H1 (cell line): ENCODE data around the gene BLCAP. TPM values are rescaled to one million over a fixed set of nuclear protein-coding genes. Genes with fewer than 3 reads are reported as not detected.

Experiments
- CTCF ChIA-PET: fragments of 300-600 bp; sonication (Branson Sonifier 250); formaldehyde crosslinking; loops from one replicate; lab custom pipeline; 2021; ENCODE audit not compliant: partially characterized antibody; lab: Charles Lee
- POLR2A ChIA-PET: fragments of 300-600 bp; sonication (Branson Sonifier 250); formaldehyde crosslinking; loops from one replicate; lab custom pipeline; 2021; ENCODE audit warnings: inconsistent platforms; ENCODE audit not compliant: partially characterized antibody; lab: Charles Lee
- DNase-seq, 2 experiments: peaks; one replicate each; pipeline versions ENCODE4 v3.0.0 to v3.0.0-alpha.2; 2010 to 2022; ENCODE audit warnings: low spot score in 2 of 2, low read depth in 1 of 2, mixed read lengths in 1 of 2
- FAIRE-seq: peaks from 2 replicates; lab custom pipeline; 2011; peaks lifted over from hg19 to GRCh38; lab: Jason Lieb, UNC
- H2AFZ ChIP-seq: 2 replicates; pipeline ENCODE4 v1.8.1; 2012; ENCODE audit warnings: low read length, inconsistent platforms
- H2AK5ac ChIP-seq: 2 replicates; pipeline ENCODE4 v1.6.1; 2013; ENCODE audit warnings: low read depth, low read length
- H2BK120ac ChIP-seq: replicated peaks from 2 replicates; pipeline ENCODE3; 2013; ENCODE audit warnings: low read depth, low read length, inconsistent platforms
- H2BK12ac ChIP-seq: 2 replicates; pipeline ENCODE4 v1.6.1; 2013; ENCODE audit warnings: low read depth, low read length
- H2BK15ac ChIP-seq: 2 replicates; pipeline ENCODE4 v1.6.1; 2013; ENCODE audit warnings: low read length
- H2BK20ac ChIP-seq: 2 replicates; pipeline ENCODE4 v1.6.1; 2013; ENCODE audit warnings: low read length
- H2BK5ac ChIP-seq: 2 replicates; pipeline ENCODE4 v1.6.1; 2013; ENCODE audit warnings: low read depth, low read length
- H3K14ac ChIP-seq: 2 replicates; pipeline ENCODE4 v1.6.1; 2013; ENCODE audit warnings: inconsistent platforms; ENCODE audit not compliant: insufficient read length
- H3K18ac ChIP-seq: 2 replicates; pipeline ENCODE4 v1.6.1; 2013; ENCODE audit warnings: low read length; ENCODE audit errors: extremely low read depth
- H3K23ac ChIP-seq: 2 replicates; pipeline ENCODE4 v1.6.1; 2013; ENCODE audit warnings: inconsistent platforms; ENCODE audit not compliant: insufficient read length
- H3K23me2 ChIP-seq: 2 replicates; pipeline ENCODE4 v1.6.1; 2013; ENCODE audit warnings: low read depth, low read length
- H3K27ac ChIP-seq: 2 replicates; pipeline ENCODE4 v1.6.1; 2011; ENCODE audit warnings: low read depth, low read length, inconsistent platforms
- H3K27me3 ChIP-seq, 4 experiments: replicated peaks in 1 of 4; 1 replicate in 1 of 4; 2 replicates in 3 of 4; pipeline versions ENCODE4 v1.6.1 to v1.8.1; 2011 to 2013; ENCODE audit warnings: low read length in 3 of 4, mild to moderate bottlenecking in 3 of 4, inconsistent platforms in 2 of 4, mixed read lengths in 2 of 4, moderate library complexity in 1 of 4; ENCODE audit not compliant: control insufficient read depth in 3 of 4, insufficient read depth in 3 of 4; ENCODE audit errors: extremely low read depth in 1 of 4
- H3K36me3 ChIP-seq, 4 experiments: 2 replicates each; pipeline versions ENCODE4 v1.6.1 to v1.8.1; 2011 to 2013; ENCODE audit warnings: mild to moderate bottlenecking in 4 of 4, low read length in 3 of 4, moderate library complexity in 2 of 4, control low read depth in 1 of 4, inconsistent platforms in 1 of 4; ENCODE audit not compliant: insufficient read depth in 4 of 4, control insufficient read depth in 2 of 4
- H3K4ac ChIP-seq: replicated peaks from 2 replicates; pipeline ENCODE3; 2013; ENCODE audit warnings: low read length, low read depth, mixed read lengths, inconsistent platforms; ENCODE audit not compliant: insufficient read length
- H3K4me1 ChIP-seq, 4 experiments: replicated peaks in 1 of 4; 1 replicate in 1 of 4; 2 replicates in 3 of 4; pipeline versions ENCODE4 v1.6.1 to v1.8.1; 2011 to 2013; ENCODE audit warnings: low read length in 3 of 4, inconsistent platforms in 2 of 4, mixed read lengths in 1 of 4; ENCODE audit not compliant: insufficient read depth in 4 of 4, control insufficient read depth in 3 of 4
- H3K4me2 ChIP-seq, 2 experiments: 2 replicates each; pipeline versions ENCODE4 v1.6.1 to v1.8.1; 2011 to 2013; ENCODE audit warnings: low read depth in 2 of 2, low read length in 2 of 2, control low read depth in 1 of 2, inconsistent platforms in 1 of 2, mild to moderate bottlenecking in 1 of 2; ENCODE audit not compliant: insufficient read depth in 1 of 2
- H3K4me3 ChIP-seq, 4 experiments: fragments of 200-600, 300-600 bp in 1 of 4; sonication (generic), shearing (Covaris generic), sonication (Bioruptor Twin) in 1 of 4; 2 replicates each; pipeline versions ENCODE4 v1.5.1 to v1.8.1; 2011 to 2016; ENCODE audit warnings: low read length in 4 of 4, low read depth in 3 of 4, control low read depth in 2 of 4, inconsistent platforms in 2 of 4, mild to moderate bottlenecking in 2 of 4, mixed read lengths in 1 of 4, moderate library complexity in 1 of 4; ENCODE audit not compliant: insufficient read depth in 2 of 4; ENCODE audit errors: extremely low read depth in 1 of 4
- H3K56ac ChIP-seq: replicated peaks from 2 replicates; pipeline ENCODE3; 2013; ENCODE audit warnings: low read depth, mild to moderate bottlenecking, mixed read lengths, low read length, inconsistent platforms; ENCODE audit not compliant: insufficient read length
- H3K79me1 ChIP-seq: 2 replicates; pipeline ENCODE4 v1.6.1; 2013; ENCODE audit warnings: low read depth, low read length, control low read depth
- H3K79me2 ChIP-seq, 2 experiments: 2 replicates each; pipeline versions ENCODE4 v1.6.1 to v1.8.1; 2012 to 2013; ENCODE audit warnings: low read length in 2 of 2, mild to moderate bottlenecking in 2 of 2, inconsistent platforms in 1 of 2; ENCODE audit not compliant: insufficient read depth in 2 of 2, control insufficient read depth in 1 of 2
- H3K9ac ChIP-seq, 4 experiments: replicated peaks in 1 of 4; 1 replicate in 1 of 4; 2 replicates in 3 of 4; pipeline versions ENCODE4 v1.6.1 to v1.8.1; 2011 to 2013; ENCODE audit warnings: low read depth in 3 of 4, low read length in 3 of 4, control low read depth in 2 of 4, mild to moderate bottlenecking in 2 of 4, moderate library complexity in 2 of 4, inconsistent platforms in 1 of 4; ENCODE audit errors: extremely low read depth in 1 of 4
- H3K9me3 ChIP-seq, 2 experiments: 2 replicates each; pipeline versions ENCODE4 v1.6.1 to v1.8.1; 2012 to 2013; ENCODE audit warnings: mild to moderate bottlenecking in 2 of 2, moderate library complexity in 2 of 2, control low read depth in 1 of 2, inconsistent platforms in 1 of 2, low read depth in 1 of 2, low read length in 1 of 2, mixed read lengths in 1 of 2; ENCODE audit not compliant: insufficient read depth in 2 of 2
- H4K20me1 ChIP-seq, 2 experiments: replicated peaks in 1 of 2; 2 replicates each; pipeline versions ENCODE3 to v1.8.1; 2011 to 2013; ENCODE audit warnings: inconsistent platforms in 2 of 2, low read length in 2 of 2, mild to moderate bottlenecking in 1 of 2; ENCODE audit not compliant: insufficient read depth in 2 of 2, control insufficient read depth in 1 of 2
- H4K5ac ChIP-seq: 2 replicates; pipeline ENCODE4 v1.6.1; 2013; ENCODE audit warnings: low read length, low read depth, mixed read lengths, inconsistent platforms; ENCODE audit not compliant: insufficient read length
- H4K8ac ChIP-seq: 2 replicates; pipeline ENCODE4 v1.8.0; 2013; ENCODE audit warnings: mild to moderate bottlenecking, moderate library complexity, low read length, inconsistent platforms; ENCODE audit not compliant: insufficient read depth; ENCODE audit errors: extremely low read depth
- H4K91ac ChIP-seq: replicated peaks from 2 replicates; pipeline ENCODE3; 2013; ENCODE audit warnings: low read length, mixed read lengths, inconsistent platforms; ENCODE audit not compliant: insufficient read length
- BRCA1 ChIP-seq: IDR thresholded peaks from 2 replicates; pipeline ENCODE4 v1.6.1; 2012; ENCODE audit warnings: low read depth, low read length, improper control_type of control experiment
- CHD2 ChIP-seq: IDR thresholded peaks from 2 replicates; pipeline ENCODE4 v1.6.1; 2012; ENCODE audit warnings: low read length, improper control_type of control experiment
- NRF1 ChIP-seq: IDR thresholded peaks from 2 replicates; pipeline ENCODE4 v1.6.1; 2011; ENCODE audit warnings: mild to moderate bottlenecking, low read depth, low read length, improper control_type of control experiment
- RXRA ChIP-seq: IDR thresholded peaks from 2 replicates; pipeline ENCODE4 v1.6.1; 2011; ENCODE audit warnings: low read depth, mild to moderate bottlenecking, low read length, moderate library complexity; ENCODE audit not compliant: insufficient read depth
- TBP ChIP-seq: IDR thresholded peaks from 2 replicates; pipeline ENCODE4 v1.6.1; 2011; ENCODE audit warnings: low read depth, low read length, improper control_type of control experiment
- WGBS, 2 experiments: shearing (Covaris generic) in 1 of 2; methylation state at CpG; one replicate each; pipeline versions ENCODE4 v1.1.6 to v1.1.7; 2013 to 2015; ENCODE audit warnings: low lambda C conversion rate in 2 of 2, mixed read lengths in 2 of 2, inconsistent platforms in 1 of 2, low coverage in 1 of 2, missing lambda C conversion rate in 1 of 2; ENCODE audit not compliant: insufficient replicate concordance in 2 of 2, insufficient coverage in 1 of 2, insufficient read length in 1 of 2; ENCODE audit errors: extremely low coverage in 1 of 2, missing lambda C conversion rate in 1 of 2; 5-methylcytosine and 5-hydroxymethylcytosine counted together
- polyA plus RNA-seq, 7 experiments: library from polyadenylated mRNA; depleted of rRNA in 3 of 7; stranded (reverse) in 5 of 7; unstranded in 2 of 7; fragments of >200 nt in 5 of 7; fragments of 200-250 nt in 2 of 7; gene quantifications; 1 replicate in 5 of 7; 2 replicates in 1 of 7; 4 replicates in 1 of 7; pipeline versions ENCODE4 v1.2.1 to v1.2.3, GENCODE V29; 2011 to 2013; ENCODE audit warnings: missing spikeins in 2 of 7, mixed read lengths in 2 of 7
- total RNA-seq: library from RNA; stranded (reverse); fragmentation: NEBNext Ultra II Directional; extraction: Animal tissue kit (Norgen Biotek cat#: 25700); gene quantifications from 2 replicates; pipeline ENCODE4 v1.2.1, GENCODE V29; 2021
- TF ChIP-seq, protein P1 (sequence below): IDR thresholded peaks from 2 replicates; pipeline ENCODE4 v1.6.1; 2011; ENCODE audit warnings: low read length, improper control_type of control experiment

Gene BLCAP
- total and polyA plus RNA-seq, 2 of the 8 experiments (the other 6 are each of a cell fraction or from before 2014, with no cell fraction given): 60.3 to 72.2 TPM

DNA sequence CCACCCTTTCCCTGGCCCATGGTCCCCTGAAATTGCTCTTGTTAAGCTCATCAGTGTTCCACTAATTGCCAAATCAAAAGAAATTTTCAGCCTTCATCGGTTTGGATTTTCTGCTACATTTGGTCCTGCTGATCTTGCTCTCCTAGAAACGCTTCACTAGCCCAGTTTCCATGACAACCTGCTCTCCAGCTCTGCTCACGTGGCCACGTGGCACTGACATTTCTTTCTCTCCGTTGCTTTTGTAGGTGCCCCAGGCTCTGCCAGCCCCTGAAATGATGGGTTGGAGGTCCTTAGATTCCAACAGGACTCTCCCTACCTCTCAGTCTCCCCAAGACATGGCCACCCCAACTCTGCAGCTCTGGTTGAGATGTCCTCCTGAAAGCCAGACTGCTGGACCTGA, 52.4 kb downstream of the BLCAP start:
- Histone ChIP-seq H3K9ac (no peak overlapping the region), H4K91ac (no peak overlapping the region), H3K23me2 (no peaks in the 10 kb centered on the region), H3K36me3 (no peaks in the 10 kb centered on the region), H2BK120ac (no peak overlapping the region), H2AK5ac (no peak overlapping the region), H4K20me1 (no peaks in the 10 kb centered on the region), H3K14ac (no peak overlapping the region), H2AFZ (no peak overlapping the region), H3K23ac (no peak overlapping the region), H3K79me2 (no peaks in the 10 kb centered on the region), H3K56ac (no peak overlapping the region), H4K8ac (no peak overlapping the region), H3K18ac (no peak overlapping the region), H2BK15ac (no peak overlapping the region), H2BK20ac (no peak overlapping the region), H3K27ac (no peak overlapping the region), H3K27me3 (no peaks in the 10 kb centered on the region; a peak in 1 of 7 replicates), H3K4me1 (peaks cover 0 to 3% (median 0%) of the 10 kb centered on the region in 4 experiments; a peak in 1 of 7 replicates), H2BK5ac (no peak overlapping the region), H3K9me3 (no peaks in the 10 kb centered on the region), H2BK12ac (no peak overlapping the region), H3K79me1 (no peaks in the 10 kb centered on the region), H3K4me3 (no peak overlapping the region), H4K5ac (no peak overlapping the region), H3K4ac (no peak overlapping the region), H3K4me2 (no peak overlapping the region)
- FAIRE-seq: no peak
- TF ChIP-seq, protein P1, sequence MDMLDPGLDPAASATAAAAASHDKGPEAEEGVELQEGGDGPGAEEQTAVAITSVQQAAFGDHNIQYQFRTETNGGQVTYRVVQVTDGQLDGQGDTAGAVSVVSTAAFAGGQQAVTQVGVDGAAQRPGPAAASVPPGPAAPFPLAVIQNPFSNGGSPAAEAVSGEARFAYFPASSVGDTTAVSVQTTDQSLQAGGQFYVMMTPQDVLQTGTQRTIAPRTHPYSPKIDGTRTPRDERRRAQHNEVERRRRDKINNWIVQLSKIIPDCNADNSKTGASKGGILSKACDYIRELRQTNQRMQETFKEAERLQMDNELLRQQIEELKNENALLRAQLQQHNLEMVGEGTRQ: no peak
- no peak for TF ChIP-seq RXRA
- TF ChIP-seq TBP: no peak
- TF ChIP-seq BRCA1: no peak
- no peak for TF ChIP-seq CHD2
- TF ChIP-seq NRF1: no peak
- ChIA-PET CTCF (interaction anchor here (0.6 kb wide), 1 partner anchor 70 kb away, joined by 3 read pairs; no protein-coding TSS in a partner anchor), POLR2A (no interaction called here)
- DNase-seq: no peak
- 84% methylated on average over 5 of the region's 5 CpGs; no CpG with 5 or more reads in 1 of the 2 experiments for WGBS, 2 experiments
